ENCODE data around the gene PARVA. TPM values are rescaled to one million over a fixed set of nuclear protein-coding genes. Genes with fewer than 3 reads are reported as not detected.
A peak's percentile ranks its signal among the peaks of the same experiment; 100 is the strongest.

PARVA gene
- total and polyA plus RNA-seq, 8 donors: 18.8 to 116 (median 43.0) TPM

GRCh38 chr11:12441231-12441861 is 64.0 kb downstream of the PARVA start:
- intact Hi-C loops (cut with DNase I; ENCODE audit: low total_unique reads): no loop called here
- Histone ChIP-seq H3K36me3 (peaks cover 0 to 8% (median 2%) of the 10 kb centered on the region in 4 donors), H3K9me3 (no peaks in the 10 kb centered on the region), H3K27ac (peak overlapping the region in 4 of 5 donors; percentile 32 to 91 (median 38)), H3K4me1 (peaks cover 0 to 30% (median 11%) of the 10 kb centered on the region in 4 donors), H3K4me3 (no peak overlapping the region), H3K27me3 (no peaks in the 10 kb centered on the region)
- peak in 1 of 2 donors; percentile 19 for DNase-seq
- WGBS, 5 donors: 62 to 82% (median 73%) methylated on average over 7 of the region's 7 CpGs
- TF ChIP-seq EP300 (IDR thresholded peaks at IDR 0.05) (no peak), POLR2AphosphoS5 (IDR thresholded peaks at IDR 0.05) (no peak), POLR2A (IDR thresholded peaks at IDR 0.05) (no peak), CTCF (IDR thresholded peaks at IDR 0.05) (no peak)

GRCh38 chr11:12444601-12445000 is 67.2 kb downstream of the PARVA start:
- H3K4me3 ChIP-seq: no peak overlapping the region
- TF ChIP-seq EP300 (IDR thresholded peaks at IDR 0.05) (no peak), POLR2AphosphoS5 (IDR thresholded peaks at IDR 0.05) (no peak), POLR2A (IDR thresholded peaks at IDR 0.05) (no peak), CTCF (IDR thresholded peaks at IDR 0.05) (no peak)
- 59 to 76% (median 70%) methylated on average over 2 of the region's 2 CpGs for WGBS, 5 donors
- peak overlapping the region in 1 of 5 donors; percentile 10 for H3K27ac ChIP-seq
- H3K36me3 ChIP-seq: peaks cover 0 to 8% (median 2%) of the 10 kb centered on the region in 4 donors
- intact Hi-C loops (cut with DNase I; ENCODE audit: low total_unique reads): no loop called here
- H3K27me3 ChIP-seq: no peaks in the 10 kb centered on the region
- H3K4me1 ChIP-seq: peaks cover 0 to 40% (median 14%) of the 10 kb centered on the region in 4 donors
- no peaks in the 10 kb centered on the region for H3K9me3 ChIP-seq
- DNase-seq: no peak

- no peaks in the 10 kb centered on the region for H3K27me3 ChIP-seq
- peaks cover 0 to 8% (median 2%) of the 10 kb centered on the region in 4 donors for H3K36me3 ChIP-seq
- no peak for DNase-seq
- intact Hi-C loops (cut with DNase I; ENCODE audit: low total_unique reads): no loop called here
- peak overlapping the region in 1 of 5 donors; percentile 10 for H3K27ac ChIP-seq
- peaks cover 0 to 40% (median 14%) of the 10 kb centered on the region in 4 donors for H3K4me1 ChIP-seq
- H3K4me3 ChIP-seq: no peak overlapping the region
- WGBS, 5 donors: 85 to 94% (median 91%) methylated on average over 2 of the region's 2 CpGs
- no peaks in the 10 kb centered on the region for H3K9me3 ChIP-seq
- TF ChIP-seq EP300 (IDR thresholded peaks at IDR 0.05): no peak
- TF ChIP-seq POLR2A (IDR thresholded peaks at IDR 0.05): no peak
- TF ChIP-seq CTCF (IDR thresholded peaks at IDR 0.05): no peak
These were observed 67.6 kb downstream of the PARVA start for GRCh38 chr11:12445001-12445400.

- Histone ChIP-seq H3K27ac (peak overlapping the region in 1 of 5 donors; percentile 24), H3K4me3 (no peak overlapping the region), H3K4me1 (peaks cover 0 to 50% (median 11%) of the 10 kb centered on the region in 4 donors), H3K27me3 (no peaks in the 10 kb centered on the region), H3K9me3 (no peaks in the 10 kb centered on the region), H3K36me3 (peaks cover 0 to 8% (median 2%) of the 10 kb centered on the region in 4 donors)
- intact Hi-C loops (cut with DNase I; ENCODE audit: low total_unique reads): no loop called here
- no peak for TF ChIP-seq CTCF (IDR thresholded peaks at IDR 0.05)
- TF ChIP-seq POLR2A (IDR thresholded peaks at IDR 0.05): no peak
- no peak for TF ChIP-seq EP300 (IDR thresholded peaks at IDR 0.05)
- TF ChIP-seq POLR2AphosphoS5 (IDR thresholded peaks at IDR 0.05): no peak
- DNase-seq: no peak
These were observed 69.5 kb downstream of the PARVA start for GRCh38 chr11:12446863-12447262.

Data from stomach (tissue), 9 donors.